Neural progenitor cell (in vitro differentiated cells): ENCODE results near the gene AZIN2.

Experiments used
- CTCF ChIP-seq: fragments of 200-600 bp; sonication (generic); IDR thresholded peaks from 2 replicates; pipeline ENCODE4 v1.5.1; 2017; ENCODE audit warnings: antibody characterized with exemption, mild to moderate bottlenecking
- EZH2 ChIP-seq: fragments of 200-600 bp; sonication (generic); IDR thresholded peaks from 2 replicates; pipeline ENCODE4 v1.6.1; 2017; ENCODE audit warnings: antibody characterized with exemption, mild to moderate bottlenecking, moderate library complexity
- EZH2phosphoT487 ChIP-seq: fragments of 200-600 bp; sonication (generic); IDR thresholded peaks from 2 replicates; pipeline ENCODE4 v1.6.1; 2017; ENCODE audit warnings: antibody characterized with exemption

DNA sequence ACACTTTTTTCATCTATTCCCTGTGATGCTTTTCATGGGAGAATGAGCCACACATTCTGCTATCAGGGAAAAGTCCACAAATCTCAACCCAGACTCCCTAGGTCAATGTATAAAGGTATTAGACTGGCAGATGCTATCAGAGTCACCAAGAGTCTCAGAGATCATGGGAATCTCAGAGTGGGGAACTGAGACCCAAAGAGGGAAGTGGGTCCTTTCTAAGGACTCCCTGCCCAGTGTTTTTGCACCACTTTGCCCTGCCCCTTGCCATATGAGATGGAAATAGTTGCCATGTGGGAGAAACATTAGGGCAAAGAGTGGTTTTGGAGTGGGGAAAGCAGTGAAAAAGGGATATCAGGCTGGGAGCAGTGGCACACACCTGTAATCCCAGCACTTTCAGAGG lies 19.1 kb upstream of the AZIN2 start:
- no peak for TF ChIP-seq CTCF
- TF ChIP-seq EZH2phosphoT487 = no peak
- no peak for TF ChIP-seq EZH2
